KMS-11 (cell line): ENCODE measurements around the gene MASP2.

Source experiments
- H2AFZ ChIP-seq: fragments of 200-600 bp; sonication (generic); 2 replicates; pipeline ENCODE4 v1.6.1; 2016; ENCODE audit warnings: antibody characterized with exemption, mixed run types, low read depth
- H3K27ac ChIP-seq: fragments of 200-600 bp; sonication (generic); 2 replicates; pipeline ENCODE4 v1.6.1; 2016; ENCODE audit warnings: mild to moderate bottlenecking, mixed run types
- H3K27me3 ChIP-seq: fragments of 200-600 bp; sonication (generic); 2 replicates; pipeline ENCODE4 v1.6.1; 2017; ENCODE audit warnings: mild to moderate bottlenecking, low read depth, mixed run types, moderate library complexity; ENCODE audit not compliant: insufficient read depth
- H3K36me3 ChIP-seq: fragments of 200-600 bp; sonication (generic); 2 replicates; pipeline ENCODE4 v1.6.1; 2017; ENCODE audit warnings: mild to moderate bottlenecking, mixed run types; ENCODE audit not compliant: insufficient read depth
- H3K4me1 ChIP-seq: fragments of 200-600 bp; sonication (generic); 2 replicates; pipeline ENCODE4 v1.6.1; 2016; ENCODE audit warnings: mild to moderate bottlenecking, low read depth, mixed run types; ENCODE audit not compliant: poor library complexity, severe bottlenecking
- H3K4me2 ChIP-seq: fragments of 200-600 bp; sonication (generic); 2 replicates; pipeline ENCODE4 v1.7.0; 2016; ENCODE audit warnings: mild to moderate bottlenecking, mixed run types
- H3K4me3 ChIP-seq: fragments of 200-600 bp; sonication (generic); IDR thresholded peaks from 2 replicates; pipeline ENCODE4 v1.6.1; 2017; ENCODE audit warnings: low read depth, low read length, mixed read lengths; ENCODE audit not compliant: insufficient read depth
- H3K79me2 ChIP-seq: fragments of 200-600 bp; sonication (generic); 2 replicates; pipeline ENCODE4 v1.6.1; 2016; ENCODE audit warnings: low read depth, mixed run types; ENCODE audit not compliant: insufficient read depth
- H3K9ac ChIP-seq: fragments of 200-600 bp; sonication (generic); 2 replicates; pipeline ENCODE4 v1.6.1; 2016; ENCODE audit warnings: mild to moderate bottlenecking, mixed run types
- H4K20me1 ChIP-seq: fragments of 200-600 bp; sonication (generic); 2 replicates; pipeline ENCODE4 v1.6.1; 2016; ENCODE audit warnings: mild to moderate bottlenecking, mixed run types; ENCODE audit not compliant: insufficient read depth
- CTCF ChIP-seq: fragments of 200-600 bp; sonication (generic); conservative IDR thresholded peaks from 2 replicates; pipeline ENCODE4 v1.6.1; 2017; ENCODE audit warnings: low read depth, mild to moderate bottlenecking, antibody characterized with exemption, low read length, moderate library complexity, mixed read lengths

Gene MASP2

GRCh38 chr1:11072216-11072917 lies 25.3 kb upstream of the MASP2 start:
- no peak for TF ChIP-seq CTCF
- Histone ChIP-seq H3K79me2 (no peaks in the 10 kb centered on the region), H3K27ac (no peak overlapping the region), H3K36me3 (peaks cover 6% of the 10 kb centered on the region; the same call in 1 of the 2 replicates), H3K4me1 (no peaks in the 10 kb centered on the region), H3K4me2 (no peak overlapping the region), H3K9ac (no peak overlapping the region), H4K20me1 (no peaks in the 10 kb centered on the region), H3K27me3 (no peaks in the 10 kb centered on the region), H2AFZ (no peak overlapping the region), H3K4me3 (no peak overlapping the region)

GRCh38 chr1:11071463-11072215 lies 24.6 kb upstream of the MASP2 start:
- Histone ChIP-seq H3K36me3 (peaks cover 6% of the 10 kb centered on the region; the same call in 1 of the 2 replicates), H3K9ac (no peak overlapping the region), H3K4me3 (no peak overlapping the region), H3K4me2 (no peak overlapping the region), H3K27me3 (no peaks in the 10 kb centered on the region), H2AFZ (no peak overlapping the region), H3K27ac (no peak overlapping the region), H4K20me1 (no peaks in the 10 kb centered on the region), H3K4me1 (no peaks in the 10 kb centered on the region), H3K79me2 (no peaks in the 10 kb centered on the region)
- no peak for TF ChIP-seq CTCF

GRCh38 chr1:11070876-11071275 lies 23.8 kb upstream of the MASP2 start:
- no peak for TF ChIP-seq CTCF
- no peaks in the 10 kb centered on the region for H3K4me1 ChIP-seq
- no peak overlapping the region for H3K4me3 ChIP-seq
- no peak overlapping the region for H3K27ac ChIP-seq
- no peak overlapping the region for H3K9ac ChIP-seq
- H3K36me3 ChIP-seq, result peaks cover 6% of the 10 kb centered on the region; the same call in 1 of the 2 replicates
- no peak overlapping the region for H2AFZ ChIP-seq
- H4K20me1 ChIP-seq, result no peaks in the 10 kb centered on the region
- no peaks in the 10 kb centered on the region for H3K27me3 ChIP-seq
- no peaks in the 10 kb centered on the region for H3K79me2 ChIP-seq
- H3K4me2 ChIP-seq, result no peak overlapping the region

- Histone ChIP-seq H3K4me2 (no peak overlapping the region), H3K4me3 (no peak overlapping the region), H3K27me3 (no peaks in the 10 kb centered on the region), H3K4me1 (peaks cover 4% of the 10 kb centered on the region), H4K20me1 (no peaks in the 10 kb centered on the region), H3K27ac (no peak overlapping the region), H3K36me3 (peaks cover 6% of the 10 kb centered on the region; the same call in 1 of the 2 replicates), H2AFZ (no peak overlapping the region), H3K79me2 (no peaks in the 10 kb centered on the region), H3K9ac (no peak overlapping the region)
- no peak for TF ChIP-seq CTCF
Observed at GRCh38 chr1:11068600-11069473, 21.8 kb upstream of the MASP2 start.
